RWPE1 (cell line): ENCODE data around the gene C1orf21.

Experiments
- CTCF ChIA-PET: fragments of 350-600 bp; sonication (Branson Sonifier 250); formaldehyde crosslinking; extraction: SDS; loops from one replicate; lab custom pipeline; 2021; lab: Yijun Ruan, JAX
- POLR2A ChIA-PET: fragments of 400-600 bp; formaldehyde crosslinking; extraction: SDS; loops from one replicate; lab custom pipeline; 2020; ENCODE audit warnings: antibody characterized with exemption; ENCODE audit not compliant: low non-redundant PET; lab: Yijun Ruan, JAX
- DNase-seq: peaks from one replicate; pipeline ENCODE4 v3.0.0; 2012; ENCODE audit warnings: low spot score
- H3K27ac ChIP-seq: fragments of 450-650 bp; 2 replicates; pipeline ENCODE4 v1.5.1; 2017
- TF ChIP-seq, protein P1 (sequence below): fragments of 450-650 bp; conservative IDR thresholded peaks from 2 replicates; pipeline ENCODE4 v1.5.1; 2017; ENCODE audit warnings: low read depth, mild to moderate bottlenecking

Gene C1orf21

DNA sequence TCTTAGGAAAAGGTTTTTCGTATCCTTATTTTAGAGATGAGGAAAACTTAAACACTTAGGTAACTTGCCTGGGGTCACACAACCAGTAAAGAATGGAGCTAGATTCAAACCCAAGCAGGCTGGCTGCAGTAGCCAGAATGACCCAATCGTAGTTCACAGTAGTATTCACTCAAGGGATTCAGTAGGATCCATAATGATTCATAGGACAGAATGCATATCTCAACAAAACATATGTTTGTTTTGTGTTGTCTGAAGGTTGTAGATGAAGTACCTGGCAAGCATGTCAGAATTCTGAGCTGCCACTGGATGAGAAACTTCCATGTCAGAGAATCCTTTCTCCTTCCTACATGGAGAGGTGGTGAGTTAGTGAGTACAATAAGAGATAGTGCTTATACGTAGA is 155.5 kb downstream of the C1orf21 start:
- POLR2A ChIA-PET = no interaction called here
- CTCF ChIA-PET = no interaction called here
- TF ChIP-seq, protein P1, sequence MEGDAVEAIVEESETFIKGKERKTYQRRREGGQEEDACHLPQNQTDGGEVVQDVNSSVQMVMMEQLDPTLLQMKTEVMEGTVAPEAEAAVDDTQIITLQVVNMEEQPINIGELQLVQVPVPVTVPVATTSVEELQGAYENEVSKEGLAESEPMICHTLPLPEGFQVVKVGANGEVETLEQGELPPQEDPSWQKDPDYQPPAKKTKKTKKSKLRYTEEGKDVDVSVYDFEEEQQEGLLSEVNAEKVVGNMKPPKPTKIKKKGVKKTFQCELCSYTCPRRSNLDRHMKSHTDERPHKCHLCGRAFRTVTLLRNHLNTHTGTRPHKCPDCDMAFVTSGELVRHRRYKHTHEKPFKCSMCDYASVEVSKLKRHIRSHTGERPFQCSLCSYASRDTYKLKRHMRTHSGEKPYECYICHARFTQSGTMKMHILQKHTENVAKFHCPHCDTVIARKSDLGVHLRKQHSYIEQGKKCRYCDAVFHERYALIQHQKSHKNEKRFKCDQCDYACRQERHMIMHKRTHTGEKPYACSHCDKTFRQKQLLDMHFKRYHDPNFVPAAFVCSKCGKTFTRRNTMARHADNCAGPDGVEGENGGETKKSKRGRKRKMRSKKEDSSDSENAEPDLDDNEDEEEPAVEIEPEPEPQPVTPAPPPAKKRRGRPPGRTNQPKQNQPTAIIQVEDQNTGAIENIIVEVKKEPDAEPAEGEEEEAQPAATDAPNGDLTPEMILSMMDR = no peak
- no peak overlapping the region for H3K27ac ChIP-seq
- no peak for DNase-seq

DNA sequence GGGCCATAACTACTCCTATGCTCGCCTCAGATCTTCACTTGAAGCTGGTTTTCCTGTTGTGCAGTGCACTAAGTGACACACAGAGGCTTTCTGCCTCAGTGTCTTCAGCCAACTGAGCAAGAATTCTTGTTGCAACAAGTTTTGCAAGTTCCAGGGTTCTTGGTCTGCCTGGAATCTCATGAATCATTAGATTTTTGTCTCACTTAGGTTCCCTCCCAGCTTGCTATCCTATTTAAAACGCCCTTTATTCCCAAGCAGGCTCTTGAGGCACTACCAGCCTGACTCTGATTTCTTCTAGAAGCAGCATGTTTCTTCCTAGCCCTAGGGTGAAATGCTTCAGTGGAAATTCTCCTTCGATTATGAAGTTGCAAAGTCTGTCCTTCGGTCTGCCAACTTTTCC is 158.8 kb downstream of the C1orf21 start:
- peak overlapping the region; percentile 93 for H3K27ac ChIP-seq
- ChIA-PET POLR2A (interaction anchor here (0.9 kb wide), 1 partner anchor 159 kb away, joined by 4 read pairs; the partner anchor contains the start of gene C1orf21), CTCF (interaction anchor here (0.5 to 0.6 kb wide), 2 partner anchors 139 to 142 kb away, joined by 3 read pairs; no protein-coding TSS in a partner anchor)
- peak; percentile 69 for DNase-seq
- TF ChIP-seq, protein P1 = no peak

DNA sequence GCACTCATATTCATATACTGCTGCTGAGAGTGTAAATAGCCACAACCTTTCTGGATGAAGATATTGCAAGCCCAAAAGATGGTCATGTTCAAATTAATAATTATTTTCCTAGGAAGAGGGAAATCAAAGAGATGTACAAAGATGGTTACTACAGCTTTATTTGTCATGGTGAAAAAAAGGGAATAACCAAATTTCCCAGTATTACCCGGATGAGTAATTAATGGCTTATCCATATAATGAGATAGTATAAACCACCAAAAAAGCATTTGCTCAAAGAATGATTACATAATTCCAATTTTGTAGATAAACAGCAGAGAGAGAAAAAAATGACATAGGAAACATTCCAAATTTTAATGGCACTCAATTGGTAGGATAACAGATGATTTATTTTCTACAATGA is 165.6 kb downstream of the C1orf21 start:
- DNase-seq = no peak
- POLR2A ChIA-PET = no interaction called here
- TF ChIP-seq, protein P1 = no peak
- H3K27ac ChIP-seq = no peak overlapping the region
- CTCF ChIA-PET = interaction anchor here (0.6 kb wide), 1 partner anchor 83 kb away, joined by 3 read pairs; no protein-coding TSS in a partner anchor

DNA sequence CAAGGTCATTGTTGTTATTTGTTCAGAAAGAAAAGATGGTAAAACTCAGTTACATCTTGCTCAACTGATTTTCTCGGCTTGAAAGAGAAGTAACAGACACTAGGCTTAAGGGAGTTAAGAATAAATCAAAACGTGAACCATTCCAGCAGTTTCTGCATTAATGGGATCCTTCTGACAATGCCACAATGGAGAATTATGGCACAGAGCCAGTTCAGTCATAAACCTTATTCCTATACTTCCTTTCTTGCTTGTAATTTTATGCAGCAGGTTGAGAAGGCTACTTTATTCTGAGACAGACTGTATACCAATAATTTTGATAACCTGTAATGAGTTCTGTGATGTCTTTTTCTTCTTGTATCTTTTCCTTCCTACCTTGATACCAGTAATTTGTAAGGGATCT is 167.0 kb downstream of the C1orf21 start:
- DNase-seq = no peak
- no peak overlapping the region for H3K27ac ChIP-seq
- TF ChIP-seq, protein P1 = no peak
- ChIA-PET CTCF (no interaction called here), POLR2A (no interaction called here)

DNA sequence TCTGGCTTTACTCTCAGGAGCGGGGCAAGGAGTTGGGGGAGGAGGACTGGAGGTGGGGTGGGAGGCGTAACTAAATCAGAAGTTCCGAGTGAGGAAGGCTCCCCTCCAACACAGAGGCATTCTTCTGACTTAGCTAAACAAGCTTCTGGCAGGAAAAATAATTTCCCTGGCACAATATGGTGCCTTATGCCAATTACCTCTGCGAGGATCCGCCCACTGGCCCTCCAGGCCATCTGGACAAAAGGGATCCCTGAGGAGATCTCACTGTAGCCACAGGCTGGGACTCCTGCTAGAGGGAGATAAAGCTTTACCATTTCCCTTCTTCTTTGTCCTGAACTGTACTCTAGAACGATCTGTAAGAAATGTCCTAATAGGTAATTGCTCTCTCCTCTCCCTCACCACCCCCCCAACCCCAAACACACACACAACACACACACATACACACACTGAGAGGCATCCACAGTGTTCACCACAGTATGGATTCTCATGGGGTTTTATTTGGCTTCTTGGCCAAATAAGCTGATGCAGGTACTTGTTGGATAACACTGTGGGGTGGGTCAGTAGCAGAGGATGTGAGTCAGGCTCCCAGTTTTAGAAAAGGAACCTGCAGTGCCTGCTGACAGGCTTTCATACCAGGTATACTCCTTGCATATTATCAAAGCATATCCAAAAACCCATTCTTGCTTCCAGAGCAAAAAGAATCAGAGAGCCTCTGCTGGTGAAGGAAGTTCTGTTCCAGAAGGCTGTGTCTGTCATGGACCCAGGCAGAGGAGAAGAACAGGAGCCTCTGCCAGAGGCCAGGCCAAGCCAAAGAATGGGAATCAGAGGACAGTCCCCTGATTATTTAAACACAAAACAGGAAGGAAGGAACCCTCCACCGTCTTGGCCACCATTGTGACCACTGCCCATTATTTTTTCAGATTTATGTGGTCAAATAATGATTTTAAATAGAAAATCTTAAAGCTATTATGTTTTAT is 169.1 kb downstream of the C1orf21 start:
- POLR2A ChIA-PET = interaction anchor here (0.6 to 0.7 kb wide), 2 partner anchors 142 to 167 kb away, joined by 3 to 5 read pairs; no protein-coding TSS in a partner anchor
- DNase-seq = peak; percentile 55
- TF ChIP-seq, protein P1 = no peak
- H3K27ac ChIP-seq = peak overlapping the region; percentile 55
- CTCF ChIA-PET = interaction anchor here (0.6 kb wide), 1 partner anchor 108 kb away, joined by 3 read pairs; no protein-coding TSS in a partner anchor

DNA sequence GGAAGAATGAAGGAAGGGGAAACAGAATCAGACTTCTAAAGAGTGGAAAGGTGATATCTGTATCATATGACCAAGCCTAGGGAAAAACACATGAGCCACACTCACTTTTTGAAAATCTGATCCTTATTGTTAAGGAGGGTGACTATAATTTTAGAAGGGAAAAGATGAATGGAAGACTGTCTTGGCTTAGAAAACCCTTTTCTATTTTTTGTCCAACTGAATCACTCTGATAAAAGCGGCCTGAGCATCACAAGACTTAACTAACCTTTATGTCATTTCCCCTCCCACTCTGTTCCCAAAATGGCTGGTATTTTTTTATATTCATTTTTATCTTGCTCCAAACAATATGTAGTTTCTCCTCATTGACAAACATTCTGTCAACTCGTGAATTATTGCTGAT is 169.8 kb downstream of the C1orf21 start:
- H3K27ac ChIP-seq = no peak overlapping the region
- ChIA-PET POLR2A (interaction anchor here (0.6 kb wide), 1 partner anchor 168 kb away, joined by 3 read pairs; no protein-coding TSS in a partner anchor), CTCF (interaction anchor here (0.6 kb wide), 1 partner anchor 107 kb away, joined by 3 read pairs; no protein-coding TSS in a partner anchor)
- DNase-seq = no peak
- TF ChIP-seq, protein P1 = no peak
